OCI-LY1 (cell line): ENCODE measurements around the gene TCL1B.

Experiments
- H2AFZ ChIP-seq: fragments of 200-600 bp; sonication (generic), shearing (Covaris generic); 2 replicates; pipeline ENCODE4 v1.6.0; 2014; ENCODE audit warnings: antibody characterized with exemption, mild to moderate bottlenecking, low read length
- H3F3A ChIP-seq: fragments of 200-600 bp; sonication (generic), shearing (Covaris generic); 2 replicates; pipeline ENCODE4 v1.6.0; 2014; ENCODE audit warnings: mild to moderate bottlenecking, antibody characterized with exemption, low read length, moderate library complexity; ENCODE audit not compliant: insufficient read depth
- H3K27ac ChIP-seq: fragments of 200-600 bp; sonication (generic); 2 replicates; pipeline ENCODE4 v1.5.1; 2014; ENCODE audit warnings: low read length, mixed run types, mild to moderate bottlenecking, low read depth; ENCODE audit not compliant: poor library complexity, severe bottlenecking
- H3K27me3 ChIP-seq: fragments of 200-600 bp; sonication (generic); 2 replicates; pipeline ENCODE4 v1.6.0; 2014; ENCODE audit warnings: antibody characterized with exemption, mild to moderate bottlenecking, low read length, moderate library complexity; ENCODE audit not compliant: insufficient read depth
- H3K36me3 ChIP-seq: fragments of 200-600 bp; sonication (generic); 2 replicates; pipeline ENCODE4 v1.6.1; 2014; ENCODE audit warnings: mild to moderate bottlenecking, antibody characterized with exemption, low read length, moderate library complexity, mixed read lengths; ENCODE audit not compliant: insufficient read depth
- H3K4me1 ChIP-seq: fragments of 200-600 bp; sonication (generic); 2 replicates; pipeline ENCODE4 v1.5.1; 2014; ENCODE audit warnings: mild to moderate bottlenecking, low read length, moderate library complexity; ENCODE audit not compliant: insufficient read depth, severe bottlenecking
- H3K4me2 ChIP-seq: fragments of 200-600 bp; sonication (generic), shearing (Covaris generic); 2 replicates; pipeline ENCODE4 v1.6.1; 2014; ENCODE audit warnings: low read length
- H3K4me3 ChIP-seq: fragments of 200-600 bp; sonication (generic); 2 replicates; pipeline ENCODE4 v1.5.1; 2014; ENCODE audit warnings: low read length, low read depth, mild to moderate bottlenecking, mixed read lengths; ENCODE audit not compliant: poor library complexity, severe bottlenecking
- H3K79me2 ChIP-seq: fragments of 200-600 bp; shearing (Covaris generic); 2 replicates; pipeline ENCODE4 v1.6.1; 2016; ENCODE audit warnings: mixed run types, low read length, mixed read lengths; ENCODE audit not compliant: insufficient read depth
- H3K9ac ChIP-seq: fragments of 200-600 bp; sonication (generic), shearing (Covaris generic); 2 replicates; pipeline ENCODE4 v1.6.1; 2014; ENCODE audit warnings: mild to moderate bottlenecking, low read length, mixed read lengths
- H3K9me2 ChIP-seq: fragments of 200-600 bp; sonication (generic), shearing (Covaris generic); 2 replicates; pipeline ENCODE4 v1.6.1; 2014; ENCODE audit warnings: low read depth, mild to moderate bottlenecking, low read length, mixed read lengths
- H3K9me3 ChIP-seq: fragments of 200-600 bp; shearing (Covaris generic); 2 replicates; pipeline ENCODE4 v1.6.1; 2014; ENCODE audit warnings: low read length, mixed read lengths
- H4K20me1 ChIP-seq: fragments of 200-600 bp; sonication (generic), shearing (Covaris generic); 2 replicates; pipeline ENCODE4 v1.6.0; 2016; ENCODE audit warnings: mild to moderate bottlenecking, low read length; ENCODE audit not compliant: insufficient read depth
- EZH2 ChIP-seq: fragments of 200-600 bp; sonication (generic), shearing (Covaris generic); IDR thresholded peaks from 2 replicates; pipeline ENCODE4 v1.8.0; 2017; ENCODE audit warnings: borderline replicate concordance, mixed run types, mild to moderate bottlenecking, antibody characterized with exemption, low read length, moderate library complexity, mixed read lengths
- TF ChIP-seq, protein P1 (sequence below): fragments of 200-600 bp; sonication (generic), shearing (Covaris generic); IDR thresholded peaks from 2 replicates; pipeline ENCODE4 v1.5.1; 2017; ENCODE audit warnings: mild to moderate bottlenecking, antibody characterized with exemption, low read length, moderate library complexity, mixed read lengths

TCL1B gene

DNA sequence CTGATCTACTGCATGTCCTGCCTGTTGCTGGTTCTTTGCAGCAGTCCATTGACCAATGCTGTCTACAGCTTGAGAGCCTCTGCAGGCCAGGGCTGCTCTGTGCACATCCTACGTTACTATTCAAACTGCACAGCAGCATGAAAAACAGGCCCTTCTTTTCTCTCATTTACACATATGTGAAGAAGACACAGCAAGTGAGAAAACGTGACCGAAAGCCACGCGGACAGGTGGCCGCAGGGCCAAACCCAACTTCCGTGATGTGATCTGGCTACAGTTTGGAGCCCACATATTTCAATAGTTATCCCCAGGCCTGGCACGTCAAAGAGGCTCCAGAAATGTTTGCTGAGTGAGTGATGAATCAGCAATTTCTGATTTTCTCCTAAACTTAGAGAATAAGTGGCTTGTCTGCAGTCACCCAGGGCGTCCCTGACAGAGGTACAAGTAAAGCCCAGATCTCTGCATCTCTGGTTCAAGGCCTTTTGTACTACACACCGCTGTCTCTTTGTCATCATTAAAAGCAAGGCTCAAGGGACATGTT lies 17.9 kb upstream of the TCL1B start:
- Histone ChIP-seq H3K27me3 (no peaks in the 10 kb centered on the region), H4K20me1 (no peaks in the 10 kb centered on the region), H3K27ac (peak overlapping the region; percentile 100), H3K9ac (peak overlapping the region; percentile 99), H3K4me1 (peaks cover 68% of the 10 kb centered on the region), H3K36me3 (peaks cover 60% of the 10 kb centered on the region), H3K9me2 (no peaks in the 10 kb centered on the region), H3K4me2 (peak overlapping the region; percentile 95; the same call in 1 of the 2 replicates), H3K79me2 (no peaks in the 10 kb centered on the region), H3K9me3 (no peaks in the 10 kb centered on the region), H3F3A (peaks cover 7% of the 10 kb centered on the region; the same call in 1 of the 2 replicates), H2AFZ (no peak overlapping the region), H3K4me3 (no peak overlapping the region)
- TF ChIP-seq, protein P1, sequence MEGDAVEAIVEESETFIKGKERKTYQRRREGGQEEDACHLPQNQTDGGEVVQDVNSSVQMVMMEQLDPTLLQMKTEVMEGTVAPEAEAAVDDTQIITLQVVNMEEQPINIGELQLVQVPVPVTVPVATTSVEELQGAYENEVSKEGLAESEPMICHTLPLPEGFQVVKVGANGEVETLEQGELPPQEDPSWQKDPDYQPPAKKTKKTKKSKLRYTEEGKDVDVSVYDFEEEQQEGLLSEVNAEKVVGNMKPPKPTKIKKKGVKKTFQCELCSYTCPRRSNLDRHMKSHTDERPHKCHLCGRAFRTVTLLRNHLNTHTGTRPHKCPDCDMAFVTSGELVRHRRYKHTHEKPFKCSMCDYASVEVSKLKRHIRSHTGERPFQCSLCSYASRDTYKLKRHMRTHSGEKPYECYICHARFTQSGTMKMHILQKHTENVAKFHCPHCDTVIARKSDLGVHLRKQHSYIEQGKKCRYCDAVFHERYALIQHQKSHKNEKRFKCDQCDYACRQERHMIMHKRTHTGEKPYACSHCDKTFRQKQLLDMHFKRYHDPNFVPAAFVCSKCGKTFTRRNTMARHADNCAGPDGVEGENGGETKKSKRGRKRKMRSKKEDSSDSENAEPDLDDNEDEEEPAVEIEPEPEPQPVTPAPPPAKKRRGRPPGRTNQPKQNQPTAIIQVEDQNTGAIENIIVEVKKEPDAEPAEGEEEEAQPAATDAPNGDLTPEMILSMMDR = no peak

DNA sequence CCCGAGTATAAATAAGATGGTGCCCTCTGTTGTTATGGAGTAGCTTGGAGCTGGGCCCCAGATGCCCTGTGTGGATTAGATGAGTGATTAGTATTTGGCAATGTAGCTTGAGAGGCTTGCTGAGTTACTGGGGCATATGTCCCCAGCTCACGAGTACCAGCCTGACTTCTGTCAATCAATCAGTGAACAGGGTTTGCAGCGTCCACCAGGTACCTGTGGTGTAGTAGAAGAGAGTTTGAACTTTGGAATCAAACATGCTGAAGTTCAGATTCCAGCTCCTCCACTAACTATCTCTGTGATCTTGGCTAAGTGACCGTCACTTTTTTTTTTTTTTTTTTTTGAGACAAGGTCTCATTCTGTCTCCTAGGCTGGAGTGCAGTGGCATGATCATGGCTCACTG lies 11.6 kb upstream of the TCL1B start:
- H3K4me1 ChIP-seq = peaks cover 27% of the 10 kb centered on the region
- H3K27me3 ChIP-seq = no peaks in the 10 kb centered on the region
- H3F3A ChIP-seq = peaks cover 4% of the 10 kb centered on the region; the same call in 1 of the 2 replicates
- H4K20me1 ChIP-seq = no peaks in the 10 kb centered on the region
- TF ChIP-seq, protein P1 = no peak
- no peak for TF ChIP-seq EZH2
- H3K9me3 ChIP-seq = peaks cover 9% of the 10 kb centered on the region; the same call in 1 of the 2 replicates
- H3K4me3 ChIP-seq = no peak overlapping the region
- H2AFZ ChIP-seq = no peak overlapping the region
- no peaks in the 10 kb centered on the region for H3K79me2 ChIP-seq
- H3K9ac ChIP-seq = no peak overlapping the region
- no peak overlapping the region for H3K27ac ChIP-seq
- no peaks in the 10 kb centered on the region for H3K9me2 ChIP-seq
- no peak overlapping the region for H3K4me2 ChIP-seq
- peaks cover 76% of the 10 kb centered on the region for H3K36me3 ChIP-seq

DNA sequence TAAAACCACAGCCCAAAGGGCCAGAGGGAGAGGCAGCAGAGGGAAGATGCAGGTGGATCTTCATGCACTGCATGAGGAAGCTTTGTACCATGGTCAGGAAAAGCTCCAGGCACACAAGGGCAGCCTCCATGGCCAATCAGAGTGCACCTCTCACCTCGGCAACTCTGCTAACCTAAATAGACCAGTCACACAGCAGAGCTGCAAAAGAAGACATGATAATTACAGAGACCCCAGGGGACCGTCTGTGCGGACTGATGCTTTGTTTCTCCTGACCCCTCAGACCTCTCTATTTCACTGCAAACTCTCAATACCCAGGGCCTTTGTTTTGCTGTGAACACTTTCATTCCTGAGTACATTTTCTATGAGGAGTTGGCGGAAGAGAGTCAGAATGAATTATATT lies 10.7 kb upstream of the TCL1B start:
- Histone ChIP-seq H3K9ac (no peak overlapping the region), H3F3A (peaks cover 4% of the 10 kb centered on the region; the same call in 1 of the 2 replicates), H4K20me1 (no peaks in the 10 kb centered on the region), H3K36me3 (peaks cover 68% of the 10 kb centered on the region), H3K9me3 (peaks cover 9% of the 10 kb centered on the region; the same call in 1 of the 2 replicates), H3K4me3 (no peak overlapping the region), H3K27ac (peak overlapping the region; percentile 10), H3K79me2 (no peaks in the 10 kb centered on the region), H3K27me3 (no peaks in the 10 kb centered on the region), H3K4me1 (peaks cover 29% of the 10 kb centered on the region), H3K4me2 (no peak overlapping the region), H3K9me2 (no peaks in the 10 kb centered on the region), H2AFZ (no peak overlapping the region)
- TF ChIP-seq EZH2 = no peak
- TF ChIP-seq, protein P1 = no peak
